Hematopoietic multipotent progenitor cell treated with erythropoietin and hydrocortisone succinate and interleukin-3 and kit ligand, for 4 days (in vitro differentiated cells): ENCODE data around the gene RTL9.
"Not testable (repeated sequence)": the region's sequence is repeated elsewhere in the genome, so short reads cannot be mapped to it uniquely, and the experiment has no call there.

ENCODE experiments used
- DNase-seq: peaks from one replicate; pipeline ENCODE4 v3.0.0-alpha.2; 2015

Gene RTL9

GRCh38 chrX:110346681-110347080 lies 12.0 kb upstream of the RTL9 start:
- DNase-seq = no peak

DNA sequence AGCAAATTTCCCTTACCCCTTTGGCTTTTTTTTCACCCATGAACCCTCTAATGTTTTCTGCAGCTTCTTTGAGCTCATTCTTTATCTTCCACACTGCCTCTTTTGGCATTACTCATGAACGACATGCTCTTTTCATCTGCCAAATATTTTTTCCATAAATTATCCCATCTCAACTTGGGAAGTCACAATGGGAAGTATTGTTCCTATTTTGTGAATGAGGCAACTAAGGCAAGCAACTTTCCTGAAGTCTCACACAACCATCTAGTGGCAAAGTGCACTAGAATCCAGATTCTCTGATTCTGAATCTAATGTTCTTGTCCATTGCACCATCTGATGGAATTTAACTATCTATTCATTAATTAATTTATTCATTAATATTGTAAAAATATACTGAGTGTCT lies 625 bp downstream of the RTL9 start:
- DNase-seq = no peak

DNA sequence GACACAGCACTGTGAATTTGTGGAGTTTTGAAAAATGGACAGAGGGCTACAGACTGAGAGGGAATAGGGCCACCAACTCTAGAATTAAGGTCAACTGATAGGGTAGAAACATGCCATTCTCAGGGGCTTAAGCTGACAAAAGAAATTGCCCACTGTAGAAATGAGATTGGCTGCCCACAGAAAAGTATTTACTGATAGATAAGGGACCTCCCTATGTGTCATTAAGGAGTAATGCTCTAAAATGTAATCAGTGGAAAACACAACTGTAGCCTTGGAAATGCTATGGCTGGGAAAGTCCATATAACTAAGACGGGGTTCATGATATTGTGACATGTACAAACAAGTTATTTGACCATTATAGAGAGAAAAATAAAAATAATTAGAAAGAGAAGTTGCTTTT lies 4.6 kb downstream of the RTL9 start:
- peak; percentile 80 for DNase-seq

GRCh38 chrX:110373310-110373709 lies 14.7 kb downstream of the RTL9 start:
- peak; percentile 73 for DNase-seq

DNA sequence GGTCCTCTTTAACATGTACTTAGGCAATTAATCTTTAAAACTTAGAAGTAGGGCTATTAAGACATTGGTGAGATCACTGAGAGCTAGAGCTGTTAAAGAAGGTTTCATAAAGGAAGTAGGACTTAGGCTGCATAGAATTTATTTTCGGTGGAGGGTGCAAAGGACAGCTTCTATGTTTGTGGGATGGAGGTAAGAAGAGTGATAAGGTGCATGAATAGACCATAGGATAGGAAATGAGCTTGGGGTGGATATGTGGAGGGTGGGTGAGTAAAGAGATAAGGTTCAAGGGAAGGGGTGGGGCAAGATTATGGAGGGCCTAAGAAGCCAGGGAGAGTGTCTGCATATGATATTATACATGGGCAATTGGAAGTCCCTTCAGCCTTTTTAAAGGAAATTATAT lies 15.9 kb downstream of the RTL9 start:
- peak; percentile 86 for DNase-seq

- no peak for DNase-seq
Measured at GRCh38 chrX:110381216-110381615, 22.6 kb downstream of the RTL9 start.

DNA sequence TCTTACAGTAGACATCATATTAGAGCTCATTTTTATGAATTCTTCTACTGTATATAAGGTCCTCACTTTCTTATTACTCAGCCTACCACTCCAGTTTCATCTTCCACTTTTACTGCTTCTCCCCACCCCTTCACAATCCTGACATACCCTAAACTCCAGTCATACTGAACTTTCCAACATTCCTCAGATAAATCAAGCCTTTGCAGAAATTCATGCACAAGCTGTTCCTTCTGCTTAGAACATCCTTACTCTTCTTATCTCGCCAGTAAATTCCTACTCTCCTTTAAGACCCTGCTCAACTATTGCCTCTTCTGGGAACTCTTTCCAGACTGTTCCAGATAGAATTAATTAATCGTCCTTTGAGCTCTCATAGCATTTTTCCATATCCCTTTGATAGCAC lies 24.8 kb downstream of the RTL9 start:
- no peak for DNase-seq

- no peak for DNase-seq
Measured at GRCh38 chrX:110384490-110384889, 25.8 kb downstream of the RTL9 start.

GRCh38 chrX:110389570-110389969 lies 30.9 kb downstream of the RTL9 start:
- DNase-seq = no peak

DNA sequence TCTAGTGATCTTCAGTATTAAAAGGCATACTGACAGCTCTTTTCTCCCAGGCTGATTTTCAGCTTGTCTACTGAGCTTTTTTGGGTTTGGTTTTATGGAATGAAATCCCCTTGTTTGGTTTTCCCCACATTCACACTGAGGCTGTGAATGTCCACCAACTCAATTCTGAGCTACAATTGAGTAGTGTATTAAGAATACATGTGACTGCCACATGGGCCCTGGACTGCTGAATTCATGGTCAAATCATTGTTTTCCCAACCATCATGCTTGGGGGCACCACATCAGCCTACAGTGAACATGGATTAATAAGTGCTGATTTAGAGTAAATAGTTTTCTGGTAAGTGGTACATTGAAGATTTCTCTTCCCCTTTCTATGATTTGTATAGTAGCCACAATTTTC lies 32.4 kb downstream of the RTL9 start:
- DNase-seq = no peak

DNA sequence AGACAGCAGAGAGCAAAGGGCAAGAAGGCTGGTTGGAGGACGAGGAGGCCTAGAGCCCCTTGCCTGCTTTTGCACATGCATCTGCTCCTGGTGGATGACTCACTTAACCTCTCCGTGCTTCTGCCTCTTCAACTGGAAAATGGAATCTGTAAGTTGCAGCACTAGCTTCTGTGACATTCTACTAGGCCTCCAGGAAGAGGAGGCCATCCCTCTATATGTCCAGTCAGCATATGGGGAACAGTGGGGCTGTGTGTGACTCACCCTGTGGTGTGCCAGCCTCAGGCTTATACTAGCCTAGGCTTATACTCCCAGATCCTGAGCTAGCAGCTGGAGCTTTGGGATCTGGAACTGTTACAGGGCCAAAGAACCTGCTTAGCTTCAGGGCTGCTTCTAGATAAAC lies 36.0 kb downstream of the RTL9 start:
- no peak for DNase-seq

GRCh38 chrX:110395877-110396276 lies 37.2 kb downstream of the RTL9 start:
- no peak for DNase-seq

GRCh38 chrX:110396735-110397134 lies 38.1 kb downstream of the RTL9 start:
- DNase-seq = no peak

DNA sequence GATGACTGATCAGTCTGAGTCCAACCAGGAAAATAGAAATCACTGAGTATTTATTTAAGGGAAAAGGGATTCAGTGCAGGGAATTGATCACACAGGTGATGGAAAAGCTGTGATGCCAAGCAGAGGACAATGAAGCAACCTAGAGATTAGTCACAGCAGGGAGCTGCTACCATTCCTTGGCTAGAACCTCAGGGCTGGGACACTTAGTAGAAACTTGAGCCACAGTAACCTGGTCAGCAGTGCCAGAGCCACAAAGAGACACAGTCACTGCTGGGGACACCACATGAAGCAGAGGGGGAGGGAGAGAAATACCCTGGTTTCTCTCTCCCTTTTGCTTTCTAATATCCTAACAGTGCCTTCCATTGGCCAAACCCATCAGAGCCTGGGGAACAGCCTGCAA lies 38.7 kb downstream of the RTL9 start:
- no peak for DNase-seq

DNA sequence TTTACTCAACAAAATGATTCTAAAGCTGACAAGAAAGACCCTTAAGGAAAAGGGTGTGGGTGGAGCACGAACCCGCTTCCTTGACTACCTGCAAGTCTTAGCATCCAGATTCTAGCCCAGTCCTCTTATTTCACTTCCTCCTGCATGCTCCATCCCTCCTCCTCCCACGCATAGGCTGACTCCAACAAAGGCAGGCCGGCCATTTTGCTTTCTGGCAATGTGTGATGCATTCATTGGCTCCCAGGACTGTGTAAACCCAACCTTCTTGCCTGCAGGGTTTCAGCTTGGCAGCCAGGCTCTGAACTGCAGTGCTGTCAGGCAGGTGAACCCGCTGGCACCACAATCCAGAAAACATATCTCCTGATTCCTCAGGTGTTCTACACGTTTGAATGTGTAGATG lies 39.3 kb downstream of the RTL9 start:
- no peak for DNase-seq

DNA sequence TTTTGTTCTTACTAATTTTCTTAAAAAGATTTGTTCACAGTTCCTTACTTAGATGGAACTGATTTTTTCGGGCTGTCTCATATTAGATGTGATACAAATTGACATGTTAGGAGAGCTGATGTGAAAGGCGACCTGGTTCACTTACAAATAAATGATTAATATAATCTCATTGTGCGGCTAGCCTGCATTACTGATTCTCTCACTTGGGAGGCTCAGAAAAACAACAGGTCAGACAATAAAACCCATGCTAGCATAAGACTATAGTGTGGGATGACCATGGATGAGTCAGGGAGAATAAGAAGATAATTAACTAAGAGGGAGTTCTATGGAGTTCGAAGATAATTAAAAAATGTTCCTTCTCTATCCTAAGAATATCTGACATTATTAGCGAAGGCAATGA lies 40.8 kb downstream of the RTL9 start:
- DNase-seq = no peak

DNA sequence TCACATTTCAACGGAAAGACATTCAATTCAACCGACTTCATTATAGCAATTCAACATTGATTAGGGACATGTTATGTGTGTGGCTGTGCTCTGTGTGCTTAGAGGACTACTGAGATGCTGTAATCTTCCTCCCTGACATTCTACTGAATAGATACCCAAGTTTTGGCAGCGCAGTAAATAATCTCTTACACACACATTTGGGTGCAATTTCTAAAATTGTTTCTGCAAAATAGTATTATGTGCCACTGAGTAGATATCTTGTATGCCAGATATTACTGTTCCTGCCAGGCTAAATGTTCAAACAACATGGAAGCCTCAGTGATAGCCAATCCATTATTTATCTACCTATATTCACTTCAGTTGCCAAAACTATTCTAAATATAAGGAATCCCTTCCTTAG lies 41.3 kb downstream of the RTL9 start:
- DNase-seq = peak; percentile 13

GRCh38 chrX:110401135-110401534 lies 42.5 kb downstream of the RTL9 start:
- peak; percentile 43 for DNase-seq

DNA sequence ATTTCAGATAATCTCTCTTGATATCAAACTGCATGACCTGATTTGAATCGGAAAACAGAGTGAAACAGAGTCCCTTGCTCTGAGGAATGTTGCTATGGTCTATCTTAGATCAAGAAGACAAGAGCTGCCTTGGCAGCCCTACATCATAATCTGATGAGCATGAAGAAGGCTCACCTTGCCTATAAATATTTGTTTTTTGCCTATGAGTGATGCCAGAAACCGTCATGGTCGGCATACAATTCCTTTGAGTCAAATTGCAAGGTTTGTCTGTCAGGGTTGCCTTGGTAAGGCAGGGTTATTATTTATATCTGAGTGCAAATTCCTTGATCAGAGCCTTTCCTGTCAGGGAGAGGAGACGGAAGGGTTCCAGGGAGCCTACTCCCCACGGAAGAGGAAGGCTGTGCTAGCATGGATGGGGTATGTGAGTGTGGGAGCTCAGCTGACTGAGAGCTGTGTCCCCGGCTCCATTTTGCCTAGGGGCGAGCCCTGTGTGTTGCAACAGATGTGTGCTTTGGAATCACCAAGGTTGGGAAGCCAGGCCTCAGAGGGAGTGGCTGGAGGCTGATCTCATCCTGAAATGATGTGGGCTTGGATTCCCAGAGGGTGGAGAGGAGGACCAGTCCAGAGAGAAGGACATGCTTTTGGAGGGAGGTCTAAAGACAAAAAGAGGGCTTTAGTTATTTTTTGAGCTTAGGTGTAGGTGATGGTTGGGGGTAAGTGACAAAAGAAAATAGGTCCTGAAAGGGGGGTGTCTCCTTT lies 43.6 kb downstream of the RTL9 start:
- no peak for DNase-seq

DNA sequence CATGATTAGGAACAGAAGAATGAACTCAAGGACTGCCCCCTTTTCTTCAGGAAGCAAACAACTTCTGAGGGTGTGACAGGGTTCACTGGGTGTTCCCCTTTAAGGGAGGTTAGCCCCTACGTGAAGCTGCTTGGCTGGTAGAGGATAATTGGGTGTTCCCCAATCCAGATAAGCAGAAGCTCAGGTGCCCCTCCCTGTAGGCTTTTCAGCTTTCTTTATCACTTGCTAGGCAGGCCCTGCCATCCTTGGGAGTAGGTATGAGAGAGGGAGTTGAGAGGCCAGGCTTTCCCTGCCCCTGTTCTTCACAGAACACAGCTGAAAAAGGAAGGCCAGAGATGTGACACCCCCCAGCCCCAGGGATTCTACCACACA lies 44.2 kb downstream of the RTL9 start:
- DNase-seq = peak; percentile 91

GRCh38 chrX:110403441-110404238 lies 45.0 kb downstream of the RTL9 start:
- DNase-seq = no peak

GRCh38 chrX:110404376-110404775 lies 45.7 kb downstream of the RTL9 start:
- no peak for DNase-seq

GRCh38 chrX:110406250-110406649 lies 47.6 kb downstream of the RTL9 start:
- DNase-seq = not testable (repeated sequence)

DNA sequence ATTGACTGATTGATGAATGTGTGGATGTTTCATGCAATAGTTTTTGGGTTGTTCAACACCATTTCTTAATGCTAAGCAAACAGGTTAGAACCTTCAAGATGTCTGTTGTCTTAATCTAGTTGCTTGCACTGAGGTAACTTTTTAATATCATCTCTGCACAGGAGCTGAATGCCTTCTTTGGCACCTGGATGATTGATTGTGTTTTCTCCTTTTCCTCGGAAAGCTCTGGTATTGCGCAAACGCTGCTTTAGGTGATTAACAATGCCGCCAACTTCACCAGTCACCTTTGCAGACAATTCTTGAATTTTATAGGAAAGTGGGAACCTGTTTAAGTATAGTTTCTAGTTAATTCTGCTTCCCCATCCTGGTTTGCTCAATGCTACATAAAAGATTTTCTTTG lies 48.2 kb downstream of the RTL9 start:
- no peak for DNase-seq
